GM12872 (cell line): Measurements from ENCODE around the gene ARHGAP25.

Experiments
- CTCF ChIP-seq: IDR thresholded peaks from 3 replicates; pipeline ENCODE4 v1.5.1; 2011; ENCODE audit warnings: low read depth, mild to moderate bottlenecking, low read length, moderate library complexity; ENCODE audit not compliant: insufficient read depth

Gene ARHGAP25

GRCh38 chr2:68709421-68709911 lies 25.1 kb upstream of the ARHGAP25 start:
- TF ChIP-seq CTCF = peak; percentile 79

GRCh38 chr2:68710336-68710735 lies 24.3 kb upstream of the ARHGAP25 start:
- TF ChIP-seq CTCF = no peak

GRCh38 chr2:68710756-68711155 lies 23.9 kb upstream of the ARHGAP25 start:
- no peak for TF ChIP-seq CTCF

GRCh38 chr2:68714866-68715265 lies 19.7 kb upstream of the ARHGAP25 start:
- no peak for TF ChIP-seq CTCF

- peak; percentile 86 for TF ChIP-seq CTCF
Observed at GRCh38 chr2:68715353-68716041, 19.1 kb upstream of the ARHGAP25 start.

- TF ChIP-seq CTCF = no peak
Observed at GRCh38 chr2:68716604-68717304, 17.9 kb upstream of the ARHGAP25 start.

- no peak for TF ChIP-seq CTCF
Observed at GRCh38 chr2:68717305-68717661, 17.3 kb upstream of the ARHGAP25 start.
